DND-41 (cell line): ENCODE data around the gene BMP2.

Source experiments
- ATAC-seq: fragments of 200-7000 bp; cut with Tn5 transposase; 3 replicates; pipeline ENCODE4 v1.9.1; 2021; ENCODE audit warnings: low read depth; ENCODE audit not compliant: insufficient read depth
- DNase-seq: peaks from one replicate; pipeline ENCODE4 v3.0.0-alpha.2; 2020
- H2AFZ ChIP-seq: 2 replicates; pipeline ENCODE4 v1.6.0; 2012; ENCODE audit warnings: low read depth, low read length
- H3K27ac ChIP-seq: 2 replicates; pipeline ENCODE4 v1.5.1; 2012; ENCODE audit warnings: low read length, inconsistent platforms
- H3K27me3 ChIP-seq: fragments of 200-600 bp; sonication (generic); 2 replicates; pipeline ENCODE4 v1.6.0; 2012; ENCODE audit warnings: low read length, mild to moderate bottlenecking, inconsistent platforms; ENCODE audit not compliant: insufficient read depth, poor library complexity
- H3K36me3 ChIP-seq: 2 replicates; pipeline ENCODE4 v1.5.1; 2012; ENCODE audit warnings: low read length, inconsistent platforms; ENCODE audit not compliant: insufficient read depth
- H3K4me1 ChIP-seq: 2 replicates; pipeline ENCODE4 v1.5.1; 2012; ENCODE audit warnings: mild to moderate bottlenecking, low read length; ENCODE audit not compliant: insufficient read depth
- H3K4me2 ChIP-seq: 2 replicates; pipeline ENCODE4 v1.6.0; 2012; ENCODE audit warnings: mild to moderate bottlenecking, moderate library complexity, low read length, inconsistent platforms; ENCODE audit not compliant: insufficient read depth
- H3K4me3 ChIP-seq, 2 experiments: fragments of 200-600 bp in 1 of 2; shearing (Covaris generic) in 1 of 2; 2 replicates each; pipeline ENCODE4 v1.5.1; 2012 to 2016; ENCODE audit warnings: inconsistent platforms in 2 of 2, low read length in 2 of 2, mild to moderate bottlenecking in 2 of 2, low read depth in 1 of 2, moderate library complexity in 1 of 2
- H3K79me2 ChIP-seq: 2 replicates; pipeline ENCODE4 v1.6.0; 2012; ENCODE audit warnings: low read length, inconsistent platforms; ENCODE audit not compliant: insufficient read depth
- H3K9ac ChIP-seq: 2 replicates; pipeline ENCODE4 v1.6.0; 2012; ENCODE audit warnings: low read depth, mild to moderate bottlenecking, inconsistent platforms, low read length, moderate library complexity
- H3K9me3 ChIP-seq: 2 replicates; pipeline ENCODE4 v1.5.1; 2012; ENCODE audit warnings: low read length, moderate library complexity, mild to moderate bottlenecking, inconsistent platforms; ENCODE audit not compliant: insufficient read depth, severe bottlenecking
- H4K20me1 ChIP-seq: 2 replicates; pipeline ENCODE4 v1.6.0; 2012; ENCODE audit warnings: low read length; ENCODE audit not compliant: insufficient read depth
- EZH2 ChIP-seq: IDR thresholded peaks from 3 replicates; pipeline ENCODE4 v1.6.1; 2012; ENCODE audit warnings: borderline replicate concordance, low read depth, mild to moderate bottlenecking, moderate library complexity, low read length, inconsistent platforms; ENCODE audit not compliant: severe bottlenecking
- TF ChIP-seq, protein P1 (sequence below): IDR thresholded peaks from 2 replicates; pipeline ENCODE4 v1.5.1; 2012; ENCODE audit warnings: borderline replicate concordance, low read length, moderate library complexity, mild to moderate bottlenecking; ENCODE audit not compliant: poor library complexity, severe bottlenecking; ENCODE audit errors: extremely low read depth

Gene BMP2

DNA sequence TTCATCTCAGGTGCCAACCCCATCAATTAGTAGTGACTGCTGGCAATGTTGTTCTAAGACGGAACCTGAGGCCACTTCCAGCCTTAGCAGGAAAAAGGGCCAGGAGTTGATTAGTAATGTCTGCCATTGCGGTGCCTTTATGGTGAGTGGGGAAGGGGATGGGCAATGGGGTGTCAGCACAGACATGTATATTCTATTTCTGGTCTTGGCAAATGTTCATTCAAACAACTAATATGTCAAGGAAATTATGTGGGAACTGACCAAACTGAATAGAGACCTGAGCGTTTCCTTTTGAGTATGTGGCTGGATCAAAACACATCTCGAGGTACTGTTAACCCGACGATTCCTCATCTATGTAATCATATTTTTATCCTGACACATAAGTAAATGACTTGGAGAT, 34.6 kb upstream of the BMP2 start:
- H3K36me3 ChIP-seq: no peaks in the 10 kb centered on the region
- H3K4me2 ChIP-seq: no peak overlapping the region
- no peaks in the 10 kb centered on the region for H3K4me1 ChIP-seq
- TF ChIP-seq, protein P1, sequence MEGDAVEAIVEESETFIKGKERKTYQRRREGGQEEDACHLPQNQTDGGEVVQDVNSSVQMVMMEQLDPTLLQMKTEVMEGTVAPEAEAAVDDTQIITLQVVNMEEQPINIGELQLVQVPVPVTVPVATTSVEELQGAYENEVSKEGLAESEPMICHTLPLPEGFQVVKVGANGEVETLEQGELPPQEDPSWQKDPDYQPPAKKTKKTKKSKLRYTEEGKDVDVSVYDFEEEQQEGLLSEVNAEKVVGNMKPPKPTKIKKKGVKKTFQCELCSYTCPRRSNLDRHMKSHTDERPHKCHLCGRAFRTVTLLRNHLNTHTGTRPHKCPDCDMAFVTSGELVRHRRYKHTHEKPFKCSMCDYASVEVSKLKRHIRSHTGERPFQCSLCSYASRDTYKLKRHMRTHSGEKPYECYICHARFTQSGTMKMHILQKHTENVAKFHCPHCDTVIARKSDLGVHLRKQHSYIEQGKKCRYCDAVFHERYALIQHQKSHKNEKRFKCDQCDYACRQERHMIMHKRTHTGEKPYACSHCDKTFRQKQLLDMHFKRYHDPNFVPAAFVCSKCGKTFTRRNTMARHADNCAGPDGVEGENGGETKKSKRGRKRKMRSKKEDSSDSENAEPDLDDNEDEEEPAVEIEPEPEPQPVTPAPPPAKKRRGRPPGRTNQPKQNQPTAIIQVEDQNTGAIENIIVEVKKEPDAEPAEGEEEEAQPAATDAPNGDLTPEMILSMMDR: no peak
- no peak for TF ChIP-seq EZH2
- H3K27me3 ChIP-seq: no peaks in the 10 kb centered on the region
- H2AFZ ChIP-seq: no peak overlapping the region
- H3K4me3 ChIP-seq: no peak overlapping the region
- no peak overlapping the region for H3K9ac ChIP-seq
- no peaks in the 10 kb centered on the region for H4K20me1 ChIP-seq
- ATAC-seq (no peak), DNase-seq (no peak)
- no peaks in the 10 kb centered on the region for H3K9me3 ChIP-seq
- no peak overlapping the region for H3K27ac ChIP-seq
- no peaks in the 10 kb centered on the region for H3K79me2 ChIP-seq

DNA sequence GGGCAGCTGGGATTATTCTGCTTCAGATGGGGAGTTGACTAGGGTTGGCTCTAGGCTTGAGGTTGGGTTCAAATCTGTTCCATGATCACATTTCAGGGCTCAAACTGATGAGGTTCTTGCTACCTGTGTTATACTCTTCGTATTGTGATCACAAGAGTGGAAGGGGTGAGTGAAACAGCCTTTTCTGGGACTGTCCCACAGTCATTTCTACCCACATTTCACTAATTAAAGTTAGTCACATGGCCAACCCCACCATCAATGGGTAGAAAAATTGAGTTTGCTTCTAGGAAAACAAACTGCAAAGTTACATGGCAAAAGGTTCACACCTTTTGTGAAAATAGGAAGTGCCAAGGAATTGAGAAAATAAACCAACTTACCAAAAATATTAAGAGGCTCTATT, 33.5 kb upstream of the BMP2 start:
- Histone ChIP-seq H3K4me1 (no peaks in the 10 kb centered on the region), H2AFZ (no peak overlapping the region), H3K36me3 (no peaks in the 10 kb centered on the region), H3K9me3 (no peaks in the 10 kb centered on the region), H3K79me2 (no peaks in the 10 kb centered on the region), H3K27ac (no peak overlapping the region), H3K4me2 (no peak overlapping the region), H4K20me1 (no peaks in the 10 kb centered on the region), H3K4me3 (no peak overlapping the region), H3K9ac (no peak overlapping the region), H3K27me3 (no peaks in the 10 kb centered on the region)
- no peak for DNase-seq
- ATAC-seq: no peak
- TF ChIP-seq EZH2: no peak
- TF ChIP-seq, protein P1: no peak

DNA sequence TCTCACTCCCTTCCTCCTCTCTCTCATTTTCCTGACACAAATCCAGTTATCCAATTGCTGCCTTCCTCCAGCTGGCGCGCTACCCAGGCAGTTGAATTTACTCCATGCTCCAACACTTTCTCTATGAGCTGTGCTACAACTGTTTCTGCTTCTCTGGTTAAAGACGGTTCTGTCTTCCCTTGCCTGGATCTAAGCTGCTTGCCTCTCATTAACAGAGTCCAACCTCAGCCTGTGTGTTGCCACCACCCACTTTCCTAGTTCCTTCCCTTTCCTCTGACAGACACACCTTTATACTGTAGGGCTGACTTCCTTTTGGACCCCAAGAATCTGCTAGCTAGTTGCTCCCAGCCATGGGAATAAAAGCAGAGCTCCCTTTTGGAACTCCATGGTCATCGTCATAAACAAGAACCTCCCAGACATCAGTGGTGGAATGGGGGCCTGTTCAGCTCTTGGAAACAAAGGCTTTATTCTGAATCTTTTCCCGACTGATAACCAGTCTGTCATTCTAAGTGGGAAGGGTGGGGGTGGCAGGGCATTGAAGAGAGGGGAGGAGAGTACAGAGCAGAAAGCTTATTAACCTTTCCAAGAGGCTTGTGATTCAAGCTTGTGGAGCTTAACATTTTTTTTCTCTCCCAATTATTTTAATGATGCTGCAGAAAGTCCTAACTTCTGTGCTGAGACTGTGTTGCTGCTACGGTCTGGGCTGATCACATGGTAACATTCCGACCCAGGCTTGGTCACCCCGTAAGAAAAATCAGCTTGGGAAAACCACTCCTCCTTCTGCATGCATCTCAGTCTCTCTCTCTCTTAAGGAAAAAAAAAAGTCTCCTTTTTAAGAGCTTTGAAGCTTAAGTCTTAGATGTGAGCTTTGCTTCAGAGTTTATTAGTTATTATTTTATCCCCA, 31.3 kb upstream of the BMP2 start:
- Histone ChIP-seq H4K20me1 (no peaks in the 10 kb centered on the region), H3K36me3 (no peaks in the 10 kb centered on the region), H3K27ac (no peak overlapping the region), H3K4me2 (no peak overlapping the region), H3K4me3 (no peak overlapping the region), H3K4me1 (no peaks in the 10 kb centered on the region), H3K79me2 (no peaks in the 10 kb centered on the region), H2AFZ (no peak overlapping the region), H3K9ac (no peak overlapping the region), H3K27me3 (no peaks in the 10 kb centered on the region), H3K9me3 (no peaks in the 10 kb centered on the region)
- no peak for ATAC-seq
- no peak for DNase-seq
- no peak for TF ChIP-seq EZH2
- TF ChIP-seq, protein P1: no peak
